ENCODE data around the gene APLF. TPM values are rescaled to one million over a fixed set of nuclear protein-coding genes. Genes with fewer than 3 reads are reported as not detected.

APLF gene
- total RNA-seq, 2 donors from 2014 or later = 8.7 to 9.7 TPM

- no peak overlapping the region for H3K9ac ChIP-seq (ENCODE audit: extremely low read depth, low read length, poor library complexity, severe bottlenecking)
- Mint-ChIP-seq H3K4me3 (no peak overlapping the region), H3K27me3 (ENCODE audit: insufficient read depth) (peaks cover 2% of the 10 kb centered on the region), H3K9me3 (no peaks in the 10 kb centered on the region), H3K36me3 (ENCODE audit: low read depth) (no peaks in the 10 kb centered on the region), H3K4me1 (no peaks in the 10 kb centered on the region), H3K27ac (no peak overlapping the region)
- H3K36me3 ChIP-seq (ENCODE audit: control insufficient read depth, insufficient read depth, low read length) = no peaks in the 10 kb centered on the region
- WGBS, 2 experiments (ENCODE audit: insufficient coverage in 1 of 2, insufficient read length in 1 of 2) = 82 to 88% methylated on average over 13 to 16 of the region's 16 CpGs
- H3K27me3 ChIP-seq (ENCODE audit: control insufficient read depth, insufficient read depth, low read length, poor library complexity, severe bottlenecking) = no peaks in the 10 kb centered on the region
- no peak for TF ChIP-seq CTCF (conservative IDR thresholded peaks at IDR 0.05)
- DNase-seq = no peak
- no peak overlapping the region for H3K4me3 ChIP-seq (ENCODE audit: low read length)
- no peaks in the 10 kb centered on the region for H3K4me1 ChIP-seq (ENCODE audit: control insufficient read depth, insufficient read depth, low read length)
- no peaks in the 10 kb centered on the region for H3K9me3 ChIP-seq (ENCODE audit: control insufficient read depth, low read length)
- no peak overlapping the region for H3K27ac ChIP-seq (ENCODE audit: low read depth, low read length)
Observed at GRCh38 chr2:68447118-68447517, 20.3 kb upstream of the APLF start.

DNA sequence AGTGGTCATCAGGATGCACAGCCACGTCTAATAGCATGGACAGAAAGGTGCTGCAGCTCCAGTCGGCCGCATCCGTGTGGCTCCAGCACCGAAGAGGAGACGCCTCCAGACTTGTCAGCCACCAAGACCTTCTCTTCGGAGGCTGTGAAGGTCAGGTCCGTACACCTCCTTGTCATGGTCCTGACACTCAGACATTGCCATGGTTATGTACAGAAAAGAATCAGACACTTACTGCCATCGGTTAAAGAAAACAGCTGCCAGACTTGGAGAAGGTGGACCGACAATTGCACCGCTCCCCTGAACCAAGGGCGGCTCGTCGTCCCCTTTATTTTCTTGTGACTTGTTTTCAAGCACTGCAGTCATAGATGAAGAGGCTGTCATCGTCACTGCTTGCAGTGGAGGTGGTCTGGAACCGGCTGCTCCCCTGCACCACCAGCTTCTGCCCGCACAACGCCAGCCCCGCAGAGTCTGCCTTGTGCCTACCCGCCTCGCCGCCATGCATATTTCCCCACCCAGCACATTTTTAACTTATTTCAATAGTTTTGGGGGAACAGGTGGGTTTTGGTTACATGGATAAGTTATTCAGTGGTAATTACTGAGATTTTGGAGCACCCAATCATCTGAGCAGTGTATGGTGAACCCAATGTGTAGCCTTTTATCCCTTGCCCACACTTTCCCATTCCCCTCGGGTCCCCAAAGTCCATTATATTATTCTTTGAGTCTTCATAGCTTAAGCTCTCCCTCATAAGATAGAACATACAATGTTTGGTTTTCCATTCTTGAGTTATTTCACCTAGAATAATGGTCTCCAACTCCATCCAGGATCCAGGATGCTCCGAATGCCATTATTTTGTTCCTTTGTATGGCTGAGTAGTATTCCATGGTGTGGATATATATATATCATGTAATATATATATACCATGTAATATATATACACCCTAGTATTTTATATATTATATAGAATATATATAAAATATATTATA, 18.4 kb upstream of the APLF start:
- no peak overlapping the region for H3K4me3 ChIP-seq (ENCODE audit: low read length)
- no peaks in the 10 kb centered on the region for H3K36me3 ChIP-seq (ENCODE audit: control insufficient read depth, insufficient read depth, low read length)
- WGBS, 2 experiments (ENCODE audit: insufficient coverage in 1 of 2, insufficient read length in 1 of 2) = 91 to 96% methylated on average over 15 to 20 of the region's 24 CpGs
- H3K4me1 ChIP-seq (ENCODE audit: control insufficient read depth, insufficient read depth, low read length) = no peaks in the 10 kb centered on the region
- peaks cover 2% of the 10 kb centered on the region for H3K27me3 Mint-ChIP-seq (ENCODE audit: insufficient read depth)
- H3K27ac Mint-ChIP-seq = no peak overlapping the region
- H3K4me3 Mint-ChIP-seq = no peak overlapping the region
- H3K27ac ChIP-seq (ENCODE audit: low read depth, low read length) = no peak overlapping the region
- H3K4me1 Mint-ChIP-seq = no peaks in the 10 kb centered on the region
- no peak overlapping the region for H3K9ac ChIP-seq (ENCODE audit: extremely low read depth, low read length, poor library complexity, severe bottlenecking)
- no peaks in the 10 kb centered on the region for H3K9me3 Mint-ChIP-seq
- no peak for TF ChIP-seq CTCF (conservative IDR thresholded peaks at IDR 0.05)
- no peak for DNase-seq
- no peaks in the 10 kb centered on the region for H3K27me3 ChIP-seq (ENCODE audit: control insufficient read depth, insufficient read depth, low read length, poor library complexity, severe bottlenecking)
- H3K36me3 Mint-ChIP-seq (ENCODE audit: low read depth) = no peaks in the 10 kb centered on the region
- H3K9me3 ChIP-seq (ENCODE audit: control insufficient read depth, low read length) = no peaks in the 10 kb centered on the region

DNA sequence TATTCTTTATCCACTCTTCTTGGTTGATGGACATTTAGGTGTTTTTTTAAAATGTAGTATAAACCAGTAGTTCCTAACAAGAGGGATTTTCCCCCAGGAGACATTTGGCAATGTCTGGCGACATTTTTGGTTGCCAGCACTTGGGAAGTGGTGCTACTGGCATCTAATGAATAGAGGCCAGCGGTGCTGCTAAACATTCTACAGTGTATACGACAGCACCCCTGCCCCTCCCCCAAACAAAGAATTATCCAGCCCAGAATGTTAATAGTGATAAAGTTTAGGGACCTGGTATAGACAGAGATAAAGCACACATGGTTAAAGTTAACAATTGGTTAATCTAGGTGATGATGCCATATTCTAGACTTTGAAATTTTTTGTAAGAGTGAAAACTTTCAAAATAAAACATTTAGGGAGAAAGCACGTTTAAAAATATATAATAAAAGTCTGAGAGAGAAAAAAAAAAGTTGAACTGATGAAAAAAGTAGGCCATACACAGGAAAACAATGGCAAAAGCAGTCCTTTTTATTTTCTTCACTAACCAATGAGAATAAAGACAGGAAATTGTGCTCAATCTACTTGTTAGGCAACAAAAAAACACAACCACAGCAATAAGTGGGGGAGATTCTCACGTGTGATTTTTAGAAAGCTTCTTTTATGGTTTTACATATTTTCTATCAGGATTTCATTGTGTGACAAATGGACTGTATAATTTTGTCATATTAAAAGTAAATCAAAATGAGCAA, 15.1 kb upstream of the APLF start:
- Histone ChIP-seq H3K4me3 (ENCODE audit: low read length) (no peak overlapping the region), H3K4me1 (ENCODE audit: control insufficient read depth, insufficient read depth, low read length) (no peaks in the 10 kb centered on the region), H3K36me3 (ENCODE audit: control insufficient read depth, insufficient read depth, low read length) (no peaks in the 10 kb centered on the region), H3K9me3 (ENCODE audit: control insufficient read depth, low read length) (no peaks in the 10 kb centered on the region), H3K27me3 (ENCODE audit: control insufficient read depth, insufficient read depth, low read length, poor library complexity, severe bottlenecking) (no peaks in the 10 kb centered on the region), H3K27ac (ENCODE audit: low read depth, low read length) (no peak overlapping the region), H3K9ac (ENCODE audit: extremely low read depth, low read length, poor library complexity, severe bottlenecking) (no peak overlapping the region)
- Mint-ChIP-seq H3K4me1 (no peaks in the 10 kb centered on the region), H3K9me3 (no peaks in the 10 kb centered on the region), H3K27ac (no peak overlapping the region), H3K27me3 (ENCODE audit: insufficient read depth) (no peaks in the 10 kb centered on the region), H3K4me3 (no peak overlapping the region), H3K36me3 (ENCODE audit: low read depth) (no peaks in the 10 kb centered on the region)
- whole genome bisulfite sequencing, 2 experiments (ENCODE audit: insufficient coverage in 1 of 2, insufficient read length in 1 of 2) = 92% methylated on average over 3 of the region's 5 CpGs; no CpG with 5 or more reads in 1 of the 2 experiments
- DNase-seq = no peak
- no peak for TF ChIP-seq CTCF (conservative IDR thresholded peaks at IDR 0.05)

Data from endodermal cell (in vitro differentiated cells).